GM12873 (cell line): Measurements from ENCODE around the gene RRAGD.

Experiments
- CTCF ChIP-seq: IDR thresholded peaks from 2 replicates; pipeline ENCODE4 v1.5.1; 2012; ENCODE audit warnings: low read depth, mild to moderate bottlenecking, moderate library complexity, low read length, control low read depth; ENCODE audit not compliant: insufficient read depth; ENCODE audit errors: missing control alignments

The RRAGD gene

GRCh38 chr6:89351671-89352277 lies 60.3 kb downstream of the RRAGD start:
- TF ChIP-seq CTCF: no peak

GRCh38 chr6:89350281-89350966 lies 61.6 kb downstream of the RRAGD start:
- no peak for TF ChIP-seq CTCF

DNA sequence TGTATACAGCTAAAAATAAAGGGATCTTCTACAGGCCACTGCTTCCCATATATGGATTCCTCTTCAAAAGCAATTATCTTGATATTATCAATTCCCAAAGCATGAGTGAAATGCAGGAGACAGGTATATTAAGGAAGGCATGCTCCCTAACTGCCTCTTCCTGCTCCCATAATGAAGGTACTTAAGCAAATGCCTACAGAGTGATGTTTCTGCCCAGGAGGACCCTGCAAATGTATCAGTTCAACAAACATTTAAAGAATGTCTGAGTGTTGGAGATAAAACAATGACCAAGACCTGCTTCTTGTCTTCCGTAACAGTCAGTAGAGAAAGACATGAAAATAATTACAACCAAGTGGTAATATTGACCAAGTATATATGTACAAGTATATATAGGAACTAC lies 63.7 kb downstream of the RRAGD start:
- TF ChIP-seq CTCF: no peak

- no peak for TF ChIP-seq CTCF
These were observed 64.2 kb downstream of the RRAGD start for GRCh38 chr6:89347825-89348224.

DNA sequence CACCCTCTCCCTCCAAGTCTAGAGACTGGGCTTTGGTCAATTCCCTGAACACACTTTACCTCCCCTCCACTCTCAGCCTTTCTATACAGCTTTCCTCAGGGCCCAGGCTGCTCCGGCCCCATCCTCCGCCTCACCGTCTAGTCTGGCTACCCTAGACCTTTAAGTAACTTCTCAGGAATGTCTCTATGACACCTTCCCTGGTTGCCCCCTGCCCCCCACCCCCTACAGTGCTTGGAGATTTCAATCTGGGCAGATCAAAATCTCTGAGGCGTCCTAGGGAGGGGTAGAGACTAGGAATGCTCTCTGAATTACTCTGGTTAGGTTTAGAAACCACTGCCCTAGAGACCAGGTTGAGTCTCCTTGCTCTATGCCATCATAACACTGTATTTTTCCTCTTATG lies 65.6 kb downstream of the RRAGD start:
- no peak for TF ChIP-seq CTCF

DNA sequence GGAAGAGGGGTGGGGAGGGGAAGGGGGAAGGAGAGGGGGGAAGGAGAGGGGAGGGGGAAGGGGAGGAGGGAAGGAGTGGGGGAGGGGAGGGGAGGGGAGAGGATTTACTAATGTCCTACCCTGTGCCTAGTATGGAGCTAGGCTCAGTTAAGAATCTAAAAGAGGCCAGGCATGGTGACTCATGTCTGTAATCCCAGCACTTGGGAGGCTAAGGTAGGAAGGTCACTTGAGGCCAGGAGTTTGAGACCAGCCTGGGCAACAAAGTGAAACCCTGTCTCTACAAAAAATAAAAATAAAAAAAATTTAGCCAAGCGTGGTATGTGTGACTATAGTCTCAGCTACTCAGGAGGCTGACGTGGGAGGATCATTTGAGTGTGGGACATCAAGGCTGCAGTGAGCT lies 72.5 kb downstream of the RRAGD start:
- TF ChIP-seq CTCF: no peak

- TF ChIP-seq CTCF: no peak
These were observed 76.9 kb downstream of the RRAGD start for GRCh38 chr6:89335164-89335563.
